K562 (cell line): ENCODE measurements around the gene SAE1. TPM values are rescaled to one million over a fixed set of nuclear protein-coding genes. Genes with fewer than 3 reads are reported as not detected.

Experiments
- CREB3L1 ChIP-seq: fragments of 450-650 bp; IDR thresholded peaks from 2 replicates; pipeline ENCODE4 v1.6.1; 2014; ENCODE audit warnings: low read depth, mild to moderate bottlenecking, moderate library complexity, borderline replicate concordance
- CREBBP ChIP-seq: IDR thresholded peaks from one replicate; pipeline ENCODE4 v1.6.1; 2012; ENCODE audit warnings: low read depth, mild to moderate bottlenecking, control low read depth, inconsistent platforms, low read length
- HOMEZ ChIP-seq: fragments of 250-450 bp; sonication (Bioruptor Pico); IDR thresholded peaks from 2 replicates; pipeline ENCODE4 v1.4.0; 2020; ENCODE audit warnings: mild to moderate bottlenecking, moderate library complexity
- NR2F6 ChIP-seq: fragments of 450-650 bp; formaldehyde crosslinking; IDR thresholded peaks from 2 replicates; pipeline ENCODE4 v1.4.0; 2020; ENCODE audit warnings: mild to moderate bottlenecking
- TRIM25 ChIP-seq: fragments of 450-650 bp; IDR thresholded peaks from 2 replicates; pipeline ENCODE4 v1.7.0; 2016; ENCODE audit warnings: borderline replicate concordance
- polyA plus RNA-seq, 8 experiments: library from polyadenylated mRNA; depleted of rRNA in 4 of 8; stranded (reverse) in 5 of 8; unstranded in 3 of 8; fragments of >200 nt; fragmentation: Nextera tagmentation in 2 of 8; fragmentation: Illumina TruSeq in 1 of 8; extraction: Ambion mirVana in 2 of 8; extraction: Trizol in 1 of 8; gene quantifications; 2 replicates each; pipeline versions ENCODE4 v1.2.1 to v1.2.3, GENCODE V29; 2011 to 2014; ENCODE audit warnings: inconsistent platforms in 1 of 8, missing spikeins in 1 of 8
- total RNA-seq, 7 experiments: library from RNA; depleted of rRNA in 6 of 7; stranded (reverse); fragments of >200 nt in 6 of 7; fragmentation: Illumina TruSeq in 2 of 7; extraction: Trizol in 2 of 7; gene quantifications; 2 replicates each; pipeline versions ENCODE4 v1.2.1 to v1.2.3, GENCODE V29; 2011 to 2021; ENCODE audit warnings: low replicate concordance in 1 of 7
- TF ChIP-seq, protein P1 (sequence below): fragments of 200-600 bp; sonication (generic); IDR thresholded peaks from one replicate; pipeline ENCODE4 v1.6.1; 2012; ENCODE audit warnings: mild to moderate bottlenecking, low read depth, low read length, inconsistent platforms
- TF ChIP-seq, protein P2 (sequence below): fragments of 250-450 bp; sonication (Bioruptor Pico); IDR thresholded peaks from 2 replicates; pipeline ENCODE4 v1.8.0; 2022; ENCODE audit warnings: inconsistent platforms

SAE1 gene
- total and polyA plus RNA-seq, 9 of the 15 experiments (the other 6 are each of a cell fraction or from before 2014, with no cell fraction given), result 82.8 to 299 (median 217) TPM

- TF ChIP-seq, protein P1, sequence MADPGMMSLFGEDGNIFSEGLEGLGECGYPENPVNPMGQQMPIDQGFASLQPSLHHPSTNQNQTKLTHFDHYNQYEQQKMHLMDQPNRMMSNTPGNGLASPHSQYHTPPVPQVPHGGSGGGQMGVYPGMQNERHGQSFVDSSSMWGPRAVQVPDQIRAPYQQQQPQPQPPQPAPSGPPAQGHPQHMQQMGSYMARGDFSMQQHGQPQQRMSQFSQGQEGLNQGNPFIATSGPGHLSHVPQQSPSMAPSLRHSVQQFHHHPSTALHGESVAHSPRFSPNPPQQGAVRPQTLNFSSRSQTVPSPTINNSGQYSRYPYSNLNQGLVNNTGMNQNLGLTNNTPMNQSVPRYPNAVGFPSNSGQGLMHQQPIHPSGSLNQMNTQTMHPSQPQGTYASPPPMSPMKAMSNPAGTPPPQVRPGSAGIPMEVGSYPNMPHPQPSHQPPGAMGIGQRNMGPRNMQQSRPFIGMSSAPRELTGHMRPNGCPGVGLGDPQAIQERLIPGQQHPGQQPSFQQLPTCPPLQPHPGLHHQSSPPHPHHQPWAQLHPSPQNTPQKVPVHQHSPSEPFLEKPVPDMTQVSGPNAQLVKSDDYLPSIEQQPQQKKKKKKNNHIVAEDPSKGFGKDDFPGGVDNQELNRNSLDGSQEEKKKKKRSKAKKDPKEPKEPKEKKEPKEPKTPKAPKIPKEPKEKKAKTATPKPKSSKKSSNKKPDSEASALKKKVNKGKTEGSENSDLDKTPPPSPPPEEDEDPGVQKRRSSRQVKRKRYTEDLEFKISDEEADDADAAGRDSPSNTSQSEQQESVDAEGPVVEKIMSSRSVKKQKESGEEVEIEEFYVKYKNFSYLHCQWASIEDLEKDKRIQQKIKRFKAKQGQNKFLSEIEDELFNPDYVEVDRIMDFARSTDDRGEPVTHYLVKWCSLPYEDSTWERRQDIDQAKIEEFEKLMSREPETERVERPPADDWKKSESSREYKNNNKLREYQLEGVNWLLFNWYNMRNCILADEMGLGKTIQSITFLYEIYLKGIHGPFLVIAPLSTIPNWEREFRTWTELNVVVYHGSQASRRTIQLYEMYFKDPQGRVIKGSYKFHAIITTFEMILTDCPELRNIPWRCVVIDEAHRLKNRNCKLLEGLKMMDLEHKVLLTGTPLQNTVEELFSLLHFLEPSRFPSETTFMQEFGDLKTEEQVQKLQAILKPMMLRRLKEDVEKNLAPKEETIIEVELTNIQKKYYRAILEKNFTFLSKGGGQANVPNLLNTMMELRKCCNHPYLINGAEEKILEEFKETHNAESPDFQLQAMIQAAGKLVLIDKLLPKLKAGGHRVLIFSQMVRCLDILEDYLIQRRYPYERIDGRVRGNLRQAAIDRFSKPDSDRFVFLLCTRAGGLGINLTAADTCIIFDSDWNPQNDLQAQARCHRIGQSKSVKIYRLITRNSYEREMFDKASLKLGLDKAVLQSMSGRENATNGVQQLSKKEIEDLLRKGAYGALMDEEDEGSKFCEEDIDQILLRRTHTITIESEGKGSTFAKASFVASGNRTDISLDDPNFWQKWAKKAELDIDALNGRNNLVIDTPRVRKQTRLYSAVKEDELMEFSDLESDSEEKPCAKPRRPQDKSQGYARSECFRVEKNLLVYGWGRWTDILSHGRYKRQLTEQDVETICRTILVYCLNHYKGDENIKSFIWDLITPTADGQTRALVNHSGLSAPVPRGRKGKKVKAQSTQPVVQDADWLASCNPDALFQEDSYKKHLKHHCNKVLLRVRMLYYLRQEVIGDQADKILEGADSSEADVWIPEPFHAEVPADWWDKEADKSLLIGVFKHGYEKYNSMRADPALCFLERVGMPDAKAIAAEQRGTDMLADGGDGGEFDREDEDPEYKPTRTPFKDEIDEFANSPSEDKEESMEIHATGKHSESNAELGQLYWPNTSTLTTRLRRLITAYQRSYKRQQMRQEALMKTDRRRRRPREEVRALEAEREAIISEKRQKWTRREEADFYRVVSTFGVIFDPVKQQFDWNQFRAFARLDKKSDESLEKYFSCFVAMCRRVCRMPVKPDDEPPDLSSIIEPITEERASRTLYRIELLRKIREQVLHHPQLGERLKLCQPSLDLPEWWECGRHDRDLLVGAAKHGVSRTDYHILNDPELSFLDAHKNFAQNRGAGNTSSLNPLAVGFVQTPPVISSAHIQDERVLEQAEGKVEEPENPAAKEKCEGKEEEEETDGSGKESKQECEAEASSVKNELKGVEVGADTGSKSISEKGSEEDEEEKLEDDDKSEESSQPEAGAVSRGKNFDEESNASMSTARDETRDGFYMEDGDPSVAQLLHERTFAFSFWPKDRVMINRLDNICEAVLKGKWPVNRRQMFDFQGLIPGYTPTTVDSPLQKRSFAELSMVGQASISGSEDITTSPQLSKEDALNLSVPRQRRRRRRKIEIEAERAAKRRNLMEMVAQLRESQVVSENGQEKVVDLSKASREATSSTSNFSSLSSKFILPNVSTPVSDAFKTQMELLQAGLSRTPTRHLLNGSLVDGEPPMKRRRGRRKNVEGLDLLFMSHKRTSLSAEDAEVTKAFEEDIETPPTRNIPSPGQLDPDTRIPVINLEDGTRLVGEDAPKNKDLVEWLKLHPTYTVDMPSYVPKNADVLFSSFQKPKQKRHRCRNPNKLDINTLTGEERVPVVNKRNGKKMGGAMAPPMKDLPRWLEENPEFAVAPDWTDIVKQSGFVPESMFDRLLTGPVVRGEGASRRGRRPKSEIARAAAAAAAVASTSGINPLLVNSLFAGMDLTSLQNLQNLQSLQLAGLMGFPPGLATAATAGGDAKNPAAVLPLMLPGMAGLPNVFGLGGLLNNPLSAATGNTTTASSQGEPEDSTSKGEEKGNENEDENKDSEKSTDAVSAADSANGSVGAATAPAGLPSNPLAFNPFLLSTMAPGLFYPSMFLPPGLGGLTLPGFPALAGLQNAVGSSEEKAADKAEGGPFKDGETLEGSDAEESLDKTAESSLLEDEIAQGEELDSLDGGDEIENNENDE, result no peak
- TF ChIP-seq TRIM25 (peak; percentile 97), HOMEZ (CRISPR knock-in tag) (no peak), CREBBP (no peak), NR2F6 (CRISPR knock-in tag) (no peak), CREB3L1 (peak; percentile 89; the same call in 1 of the 2 replicates)
- TF ChIP-seq, protein P2, sequence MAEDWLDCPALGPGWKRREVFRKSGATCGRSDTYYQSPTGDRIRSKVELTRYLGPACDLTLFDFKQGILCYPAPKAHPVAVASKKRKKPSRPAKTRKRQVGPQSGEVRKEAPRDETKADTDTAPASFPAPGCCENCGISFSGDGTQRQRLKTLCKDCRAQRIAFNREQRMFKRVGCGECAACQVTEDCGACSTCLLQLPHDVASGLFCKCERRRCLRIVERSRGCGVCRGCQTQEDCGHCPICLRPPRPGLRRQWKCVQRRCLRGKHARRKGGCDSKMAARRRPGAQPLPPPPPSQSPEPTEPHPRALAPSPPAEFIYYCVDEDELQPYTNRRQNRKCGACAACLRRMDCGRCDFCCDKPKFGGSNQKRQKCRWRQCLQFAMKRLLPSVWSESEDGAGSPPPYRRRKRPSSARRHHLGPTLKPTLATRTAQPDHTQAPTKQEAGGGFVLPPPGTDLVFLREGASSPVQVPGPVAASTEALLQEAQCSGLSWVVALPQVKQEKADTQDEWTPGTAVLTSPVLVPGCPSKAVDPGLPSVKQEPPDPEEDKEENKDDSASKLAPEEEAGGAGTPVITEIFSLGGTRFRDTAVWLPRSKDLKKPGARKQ, result no peak
Measured at GRCh38 chr19:47243776-47244547, 113.3 kb downstream of the SAE1 start (continued).
